H1 (cell line): ENCODE measurements around the gene TMEM129. TPM values are rescaled to one million over a fixed set of nuclear protein-coding genes. Genes with fewer than 3 reads are reported as not detected.
A peak's percentile ranks its signal among the peaks of the same experiment; 100 is the strongest.

ENCODE experiments used
- CTCF ChIA-PET: fragments of 300-600 bp; sonication (Branson Sonifier 250); formaldehyde crosslinking; loops from one replicate; lab custom pipeline; 2021; ENCODE audit not compliant: partially characterized antibody; lab: Charles Lee
- POLR2A ChIA-PET: fragments of 300-600 bp; sonication (Branson Sonifier 250); formaldehyde crosslinking; loops from one replicate; lab custom pipeline; 2021; ENCODE audit warnings: inconsistent platforms; ENCODE audit not compliant: partially characterized antibody; lab: Charles Lee
- DNase-seq, 2 experiments: peaks; one replicate each; pipeline versions ENCODE4 v3.0.0 to v3.0.0-alpha.2; 2010 to 2022; ENCODE audit warnings: low spot score in 2 of 2, low read depth in 1 of 2, mixed read lengths in 1 of 2
- FAIRE-seq: peaks from 2 replicates; lab custom pipeline; 2011; peaks lifted over from hg19 to GRCh38; lab: Jason Lieb, UNC
- H2AFZ ChIP-seq: 2 replicates; pipeline ENCODE4 v1.8.1; 2012; ENCODE audit warnings: low read length, inconsistent platforms
- H2AK5ac ChIP-seq: 2 replicates; pipeline ENCODE4 v1.6.1; 2013; ENCODE audit warnings: low read depth, low read length
- H2BK120ac ChIP-seq: replicated peaks from 2 replicates; pipeline ENCODE3; 2013; ENCODE audit warnings: low read depth, low read length, inconsistent platforms
- H2BK12ac ChIP-seq: 2 replicates; pipeline ENCODE4 v1.6.1; 2013; ENCODE audit warnings: low read depth, low read length
- H2BK15ac ChIP-seq: 2 replicates; pipeline ENCODE4 v1.6.1; 2013; ENCODE audit warnings: low read length
- H2BK20ac ChIP-seq: 2 replicates; pipeline ENCODE4 v1.6.1; 2013; ENCODE audit warnings: low read length
- H2BK5ac ChIP-seq: 2 replicates; pipeline ENCODE4 v1.6.1; 2013; ENCODE audit warnings: low read depth, low read length
- H3K14ac ChIP-seq: 2 replicates; pipeline ENCODE4 v1.6.1; 2013; ENCODE audit warnings: inconsistent platforms; ENCODE audit not compliant: insufficient read length
- H3K18ac ChIP-seq: 2 replicates; pipeline ENCODE4 v1.6.1; 2013; ENCODE audit warnings: low read length; ENCODE audit errors: extremely low read depth
- H3K23ac ChIP-seq: 2 replicates; pipeline ENCODE4 v1.6.1; 2013; ENCODE audit warnings: inconsistent platforms; ENCODE audit not compliant: insufficient read length
- H3K23me2 ChIP-seq: 2 replicates; pipeline ENCODE4 v1.6.1; 2013; ENCODE audit warnings: low read depth, low read length
- H3K27ac ChIP-seq: 2 replicates; pipeline ENCODE4 v1.6.1; 2011; ENCODE audit warnings: low read depth, low read length, inconsistent platforms
- H3K27me3 ChIP-seq, 4 experiments: replicated peaks in 1 of 4; 1 replicate in 1 of 4; 2 replicates in 3 of 4; pipeline versions ENCODE4 v1.6.1 to v1.8.1; 2011 to 2013; ENCODE audit warnings: low read length in 3 of 4, mild to moderate bottlenecking in 3 of 4, inconsistent platforms in 2 of 4, mixed read lengths in 2 of 4, moderate library complexity in 1 of 4; ENCODE audit not compliant: control insufficient read depth in 3 of 4, insufficient read depth in 3 of 4; ENCODE audit errors: extremely low read depth in 1 of 4
- H3K36me3 ChIP-seq, 4 experiments: 2 replicates each; pipeline versions ENCODE4 v1.6.1 to v1.8.1; 2011 to 2013; ENCODE audit warnings: mild to moderate bottlenecking in 4 of 4, low read length in 3 of 4, moderate library complexity in 2 of 4, control low read depth in 1 of 4, inconsistent platforms in 1 of 4; ENCODE audit not compliant: insufficient read depth in 4 of 4, control insufficient read depth in 2 of 4
- H3K4ac ChIP-seq: replicated peaks from 2 replicates; pipeline ENCODE3; 2013; ENCODE audit warnings: low read length, low read depth, mixed read lengths, inconsistent platforms; ENCODE audit not compliant: insufficient read length
- H3K4me1 ChIP-seq, 4 experiments: replicated peaks in 1 of 4; 1 replicate in 1 of 4; 2 replicates in 3 of 4; pipeline versions ENCODE4 v1.6.1 to v1.8.1; 2011 to 2013; ENCODE audit warnings: low read length in 3 of 4, inconsistent platforms in 2 of 4, mixed read lengths in 1 of 4; ENCODE audit not compliant: insufficient read depth in 4 of 4, control insufficient read depth in 3 of 4
- H3K4me2 ChIP-seq, 2 experiments: 2 replicates each; pipeline versions ENCODE4 v1.6.1 to v1.8.1; 2011 to 2013; ENCODE audit warnings: low read depth in 2 of 2, low read length in 2 of 2, control low read depth in 1 of 2, inconsistent platforms in 1 of 2, mild to moderate bottlenecking in 1 of 2; ENCODE audit not compliant: insufficient read depth in 1 of 2
- H3K4me3 ChIP-seq, 4 experiments: fragments of 200-600, 300-600 bp in 1 of 4; sonication (generic), shearing (Covaris generic), sonication (Bioruptor Twin) in 1 of 4; 2 replicates each; pipeline versions ENCODE4 v1.5.1 to v1.8.1; 2011 to 2016; ENCODE audit warnings: low read length in 4 of 4, low read depth in 3 of 4, control low read depth in 2 of 4, inconsistent platforms in 2 of 4, mild to moderate bottlenecking in 2 of 4, mixed read lengths in 1 of 4, moderate library complexity in 1 of 4; ENCODE audit not compliant: insufficient read depth in 2 of 4; ENCODE audit errors: extremely low read depth in 1 of 4
- H3K56ac ChIP-seq: replicated peaks from 2 replicates; pipeline ENCODE3; 2013; ENCODE audit warnings: low read depth, mild to moderate bottlenecking, mixed read lengths, low read length, inconsistent platforms; ENCODE audit not compliant: insufficient read length
- H3K79me1 ChIP-seq: 2 replicates; pipeline ENCODE4 v1.6.1; 2013; ENCODE audit warnings: low read depth, low read length, control low read depth
- H3K79me2 ChIP-seq, 2 experiments: 2 replicates each; pipeline versions ENCODE4 v1.6.1 to v1.8.1; 2012 to 2013; ENCODE audit warnings: low read length in 2 of 2, mild to moderate bottlenecking in 2 of 2, inconsistent platforms in 1 of 2; ENCODE audit not compliant: insufficient read depth in 2 of 2, control insufficient read depth in 1 of 2
- H3K9ac ChIP-seq, 4 experiments: replicated peaks in 1 of 4; 1 replicate in 1 of 4; 2 replicates in 3 of 4; pipeline versions ENCODE4 v1.6.1 to v1.8.1; 2011 to 2013; ENCODE audit warnings: low read depth in 3 of 4, low read length in 3 of 4, control low read depth in 2 of 4, mild to moderate bottlenecking in 2 of 4, moderate library complexity in 2 of 4, inconsistent platforms in 1 of 4; ENCODE audit errors: extremely low read depth in 1 of 4
- H3K9me3 ChIP-seq, 2 experiments: 2 replicates each; pipeline versions ENCODE4 v1.6.1 to v1.8.1; 2012 to 2013; ENCODE audit warnings: mild to moderate bottlenecking in 2 of 2, moderate library complexity in 2 of 2, control low read depth in 1 of 2, inconsistent platforms in 1 of 2, low read depth in 1 of 2, low read length in 1 of 2, mixed read lengths in 1 of 2; ENCODE audit not compliant: insufficient read depth in 2 of 2
- H4K20me1 ChIP-seq, 2 experiments: replicated peaks in 1 of 2; 2 replicates each; pipeline versions ENCODE3 to v1.8.1; 2011 to 2013; ENCODE audit warnings: inconsistent platforms in 2 of 2, low read length in 2 of 2, mild to moderate bottlenecking in 1 of 2; ENCODE audit not compliant: insufficient read depth in 2 of 2, control insufficient read depth in 1 of 2
- H4K5ac ChIP-seq: 2 replicates; pipeline ENCODE4 v1.6.1; 2013; ENCODE audit warnings: low read length, low read depth, mixed read lengths, inconsistent platforms; ENCODE audit not compliant: insufficient read length
- H4K8ac ChIP-seq: 2 replicates; pipeline ENCODE4 v1.8.0; 2013; ENCODE audit warnings: mild to moderate bottlenecking, moderate library complexity, low read length, inconsistent platforms; ENCODE audit not compliant: insufficient read depth; ENCODE audit errors: extremely low read depth
- H4K91ac ChIP-seq: replicated peaks from 2 replicates; pipeline ENCODE3; 2013; ENCODE audit warnings: low read length, mixed read lengths, inconsistent platforms; ENCODE audit not compliant: insufficient read length
- ASH2L ChIP-seq: fragments of 200-600, 300-600 bp; sonication (generic); IDR thresholded peaks from one replicate; pipeline ENCODE4 v1.7.1; 2017; ENCODE audit warnings: low read length
- E2F6 ChIP-seq: IDR thresholded peaks from 2 replicates; pipeline ENCODE4 v1.6.1; 2012; ENCODE audit warnings: inconsistent platforms
- HDAC2 ChIP-seq, 2 experiments: fragments of 300-600 bp in 1 of 2; sonication (generic) in 1 of 2; IDR thresholded peaks; 2 replicates each; pipeline ENCODE4 v1.6.1; 2011 to 2012; ENCODE audit warnings: low read depth in 2 of 2, low read length in 2 of 2, mild to moderate bottlenecking in 2 of 2, moderate library complexity in 2 of 2, borderline replicate concordance in 1 of 2, inconsistent platforms in 1 of 2
- MAX ChIP-seq: IDR thresholded peaks from 2 replicates; pipeline ENCODE4 v1.6.1; 2012; ENCODE audit warnings: inconsistent platforms
- POU5F1 ChIP-seq: IDR thresholded peaks from 2 replicates; pipeline ENCODE4 v1.6.1; 2011; ENCODE audit warnings: low read depth, mild to moderate bottlenecking, low read length, moderate library complexity
- TAF1 ChIP-seq: IDR thresholded peaks from 2 replicates; pipeline ENCODE4 v1.6.1; 2011; ENCODE audit warnings: mild to moderate bottlenecking, low read depth, low read length
- USF2 ChIP-seq: IDR thresholded peaks from 2 replicates; pipeline ENCODE4 v1.6.1; 2011; ENCODE audit warnings: low read length, improper control_type of control experiment
- WGBS, 2 experiments: shearing (Covaris generic) in 1 of 2; methylation state at CpG; one replicate each; pipeline versions ENCODE4 v1.1.6 to v1.1.7; 2013 to 2015; ENCODE audit warnings: low lambda C conversion rate in 2 of 2, mixed read lengths in 2 of 2, inconsistent platforms in 1 of 2, low coverage in 1 of 2, missing lambda C conversion rate in 1 of 2; ENCODE audit not compliant: insufficient replicate concordance in 2 of 2, insufficient coverage in 1 of 2, insufficient read length in 1 of 2; ENCODE audit errors: extremely low coverage in 1 of 2, missing lambda C conversion rate in 1 of 2; 5-methylcytosine and 5-hydroxymethylcytosine counted together
- polyA plus RNA-seq, 7 experiments: library from polyadenylated mRNA; depleted of rRNA in 3 of 7; stranded (reverse) in 5 of 7; unstranded in 2 of 7; fragments of >200 nt in 5 of 7; fragments of 200-250 nt in 2 of 7; gene quantifications; 1 replicate in 5 of 7; 2 replicates in 1 of 7; 4 replicates in 1 of 7; pipeline versions ENCODE4 v1.2.1 to v1.2.3, GENCODE V29; 2011 to 2013; ENCODE audit warnings: missing spikeins in 2 of 7, mixed read lengths in 2 of 7
- total RNA-seq: library from RNA; stranded (reverse); fragmentation: NEBNext Ultra II Directional; extraction: Animal tissue kit (Norgen Biotek cat#: 25700); gene quantifications from 2 replicates; pipeline ENCODE4 v1.2.1, GENCODE V29; 2021

Gene TMEM129
- total and polyA plus RNA-seq, 2 of the 8 experiments (the other 6 are each of a cell fraction or from before 2014, with no cell fraction given) = 31.5 to 58.7 TPM

GRCh38 chr4:1720163-1720983 is 750 bp downstream of the TMEM129 start:
- FAIRE-seq = no peak
- peaks cover 9 to 32% of the 10 kb centered on the region in 2 experiments; a peak in 3 of 4 replicates for H3K79me2 ChIP-seq
- TF ChIP-seq HDAC2 (IDR thresholded peaks at IDR 0.05; ENCODE audit: borderline replicate concordance in 1 of 2, low read depth in 2 of 2, low read length in 2 of 2) = peak in 1 of 2 experiments; percentile 38; a peak in 1 of 4 replicates
- peak; percentile 31 for TF ChIP-seq ASH2L
- TF ChIP-seq TAF1 = peak; percentile 30; the same call in 1 of the 2 replicates
- TF ChIP-seq USF2 = peak; percentile 52; the same call in 1 of the 2 replicates
- no peak for TF ChIP-seq POU5F1
- peak; percentile 62 for TF ChIP-seq E2F6
- TF ChIP-seq MAX = peak; percentile 66; the same call in 1 of the 2 replicates

More at GRCh38 chr4:1720163-1720983, 750 bp downstream of the TMEM129 start:
- H3K14ac ChIP-seq = peak overlapping the region; percentile 98
- H3K18ac ChIP-seq = peak overlapping the region; percentile 97
- H4K5ac ChIP-seq = peak overlapping the region; percentile 94
- H3K23ac ChIP-seq = no peak overlapping the region
- H2BK5ac ChIP-seq = peak overlapping the region; percentile 90; the same call in 1 of the 2 replicates
- ChIA-PET POLR2A (interaction anchor here (0.8 to 8.8 kb wide), 14 partner anchors 9 to 75 kb away, joined by 3 to 100 read pairs (median 4); partner anchors contain the start of genes FGFR3 and SLBP), CTCF (interaction anchor here (1.1 to 18.6 kb wide), 4 partner anchors 9 to 90 kb away, joined by 3 to 326 read pairs (median 10); no protein-coding TSS in a partner anchor)
- peak overlapping the region; percentile 93 for H4K8ac ChIP-seq
- H4K20me1 ChIP-seq = peaks cover 6 to 23% of the 10 kb centered on the region in 2 experiments
- H3K9me3 ChIP-seq = no peaks in the 10 kb centered on the region
- peak overlapping the region; percentile 82 to 95 for H3K4me2 ChIP-seq
- peak overlapping the region in 3 of 4 experiments; percentile 82 to 89 (median 85); a peak in 6 of 7 replicates for H3K9ac ChIP-seq
- peak overlapping the region; percentile 95 for H3K4ac ChIP-seq
- peaks cover 19% of the 10 kb centered on the region for H3K79me1 ChIP-seq
- H2BK15ac ChIP-seq = no peak overlapping the region
- H3K23me2 ChIP-seq = peaks cover 12% of the 10 kb centered on the region
- 4% methylated on average over 68 of the region's 79 CpGs; no CpG with 5 or more reads in 1 of the 2 experiments for WGBS, 2 experiments
- H2BK12ac ChIP-seq = peak overlapping the region; percentile 80; the same call in 1 of the 2 replicates
- H2BK120ac ChIP-seq = no peak overlapping the region
- H2BK20ac ChIP-seq = no peak overlapping the region
- peak overlapping the region; percentile 71 to 99 (median 79) for H3K4me3 ChIP-seq
- peak overlapping the region; percentile 17; the same call in 1 of the 2 replicates for H2AK5ac ChIP-seq
- 0 out of 2 replicates have a peak overlapping the region, but pooled peaks have one; percentile 69 for H3K27ac ChIP-seq
- peak overlapping the region; percentile 95 for H3K56ac ChIP-seq
- DNase-seq = peak in 1 of 2 experiments; percentile 69
- H3K27me3 ChIP-seq = no peaks in the 10 kb centered on the region
- H3K4me1 ChIP-seq = peaks cover 0 to 19% (median 12%) of the 10 kb centered on the region in 4 experiments; a peak in 6 of 7 replicates
- peaks cover 12 to 26% (median 15%) of the 10 kb centered on the region in 4 experiments for H3K36me3 ChIP-seq
- H2AFZ ChIP-seq = peak overlapping the region; percentile 64; the same call in 1 of the 2 replicates
- peak overlapping the region; percentile 97 for H4K91ac ChIP-seq
